ENCODE data around the gene B3GAT2.

Gene B3GAT2

GRCh38 chr6:70956451-70957283, at the start of gene B3GAT2:
Gene B3GAT2 (minus strand): TSS chr6:70957060. CDS start chr6:70956429, 631 bp downstream.
- peak within 1 kb of the TSS; percentile 29 for H3K4me3 ChIP-seq (ENCODE audit: low read depth, low read length)
- TF ChIP-seq CTCF (IDR thresholded peaks at IDR 0.05; ENCODE audit: borderline replicate concordance, insufficient read depth, low read depth, low read length), result no peak

GRCh38 chr6:70998148-70998547, 41.3 kb upstream of the B3GAT2 start:
- no peak for TF ChIP-seq CTCF (IDR thresholded peaks at IDR 0.05; ENCODE audit: borderline replicate concordance, insufficient read depth, low read depth, low read length)
- H3K4me3 ChIP-seq (ENCODE audit: low read depth, low read length), result no peak overlapping the region

GRCh38 chr6:70997379-70997778, 40.5 kb upstream of the B3GAT2 start:
- no peak overlapping the region for H3K4me3 ChIP-seq (ENCODE audit: low read depth, low read length)
- TF ChIP-seq CTCF (IDR thresholded peaks at IDR 0.05; ENCODE audit: borderline replicate concordance, insufficient read depth, low read depth, low read length), result no peak

GRCh38 chr6:70996106-70996505, 39.2 kb upstream of the B3GAT2 start:
- no peak for TF ChIP-seq CTCF (IDR thresholded peaks at IDR 0.05; ENCODE audit: borderline replicate concordance, insufficient read depth, low read depth, low read length)
- no peak overlapping the region for H3K4me3 ChIP-seq (ENCODE audit: low read depth, low read length)

GRCh38 chr6:70995411-70995810, 38.6 kb upstream of the B3GAT2 start:
- no peak for TF ChIP-seq CTCF (IDR thresholded peaks at IDR 0.05; ENCODE audit: borderline replicate concordance, insufficient read depth, low read depth, low read length)
- no peak overlapping the region for H3K4me3 ChIP-seq (ENCODE audit: low read depth, low read length)

- no peak overlapping the region for H3K4me3 ChIP-seq (ENCODE audit: low read depth, low read length)
- TF ChIP-seq CTCF (IDR thresholded peaks at IDR 0.05; ENCODE audit: borderline replicate concordance, insufficient read depth, low read depth, low read length), result no peak
These were observed 34.4 kb upstream of the B3GAT2 start for GRCh38 chr6:70991253-70991652.

- H3K4me3 ChIP-seq (ENCODE audit: low read depth, low read length), result no peak overlapping the region
- no peak for TF ChIP-seq CTCF (IDR thresholded peaks at IDR 0.05; ENCODE audit: borderline replicate concordance, insufficient read depth, low read depth, low read length)
These were observed 28.3 kb upstream of the B3GAT2 start for GRCh38 chr6:70985156-70985555.
